Measurements from ENCODE around the gene KIF13A. TPM values are rescaled to one million over a fixed set of nuclear protein-coding genes. Genes with fewer than 3 reads are reported as not detected.

The KIF13A gene
- total RNA-seq, 3 donors from 2014 or later (not counting 1 experiment from before 2014, with no cell fraction given) = 15.0 to 26.4 (median 19.5) TPM

DNA sequence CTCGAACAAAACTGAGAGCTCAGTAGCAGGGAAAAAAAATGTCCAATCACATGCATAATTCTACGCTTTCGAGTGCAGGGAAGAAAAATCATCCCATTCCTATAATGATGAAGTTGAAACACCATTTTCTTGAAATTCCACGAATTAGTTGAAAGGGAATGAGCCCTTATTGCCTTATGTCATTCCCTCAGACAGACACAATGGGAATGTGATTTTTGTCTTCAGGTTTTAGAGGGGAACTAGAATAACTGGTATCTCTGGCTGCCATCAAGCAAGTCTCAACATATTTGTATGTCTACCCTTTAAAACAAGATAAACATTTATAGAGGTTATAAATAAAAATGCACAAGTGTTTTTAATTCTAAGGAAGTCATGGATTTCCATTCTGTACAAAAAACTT lies 87.9 kb downstream of the KIF13A start:
- Histone ChIP-seq H3K4me3 (ENCODE audit: low read length) (no peak overlapping the region), H3K27me3 (ENCODE audit: control insufficient read depth, insufficient read depth, low read length) (no peaks in the 10 kb centered on the region), H3K27ac (ENCODE audit: low read length) (no peak overlapping the region), H3K36me3 (ENCODE audit: control insufficient read depth, insufficient read depth, low read length) (no peaks in the 10 kb centered on the region), H3K9me3 (ENCODE audit: control insufficient read depth, insufficient read depth, low read length) (peaks cover 9% of the 10 kb centered on the region), H3K4me1 (ENCODE audit: control insufficient read depth, insufficient read depth, low read length) (no peaks in the 10 kb centered on the region)
- ATAC-seq (no peak), DNase-seq (no peak)
- no peak overlapping the region for H3K27ac Mint-ChIP-seq
- H3K4me3 Mint-ChIP-seq = no peak overlapping the region
- 91% methylated on average over 2 of the region's 4 CpGs for WGBS (ENCODE audit: insufficient coverage)
- intact Hi-C loops (cut with micrococcal nuclease) = no loop called here
- peaks cover 0 to 15% of the 10 kb centered on the region in 2 donors for H3K4me1 Mint-ChIP-seq
- peaks cover 2 to 7% of the 10 kb centered on the region in 2 donors for H3K9me3 Mint-ChIP-seq
- no peak for TF ChIP-seq CTCF (IDR thresholded peaks at IDR 0.05)
- H3K27me3 Mint-ChIP-seq (ENCODE audit: low read depth in 2 of 2) = no peaks in the 10 kb centered on the region
- H3K36me3 Mint-ChIP-seq = peaks cover 16% of the 10 kb centered on the region

DNA sequence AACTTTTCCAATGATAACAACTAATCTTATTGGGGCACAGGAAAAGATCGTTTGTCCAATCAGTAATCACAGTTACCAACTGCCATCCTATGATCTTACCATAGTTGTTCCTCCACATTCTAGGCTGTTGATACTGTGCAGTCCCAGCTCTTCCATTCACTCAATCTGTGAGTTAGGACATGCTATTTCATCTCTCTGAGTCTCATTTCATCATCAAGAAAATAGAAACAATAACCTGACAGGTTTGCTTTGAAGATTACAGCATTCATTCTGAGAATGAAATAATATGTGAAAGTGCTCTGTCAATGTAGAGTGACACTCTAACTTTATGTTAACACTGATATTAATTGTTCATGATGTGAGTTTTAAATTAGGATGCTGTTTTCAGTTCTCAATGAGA lies 89.8 kb downstream of the KIF13A start:
- Mint-ChIP-seq H3K9me3 (peaks cover 2 to 7% of the 10 kb centered on the region in 2 donors), H3K36me3 (peaks cover 16% of the 10 kb centered on the region), H3K27me3 (ENCODE audit: low read depth in 2 of 2) (no peaks in the 10 kb centered on the region), H3K4me3 (no peak overlapping the region), H3K27ac (no peak overlapping the region), H3K4me1 (peaks cover 0 to 10% of the 10 kb centered on the region in 2 donors)
- Histone ChIP-seq H3K4me3 (ENCODE audit: low read length) (no peak overlapping the region), H3K4me1 (ENCODE audit: control insufficient read depth, insufficient read depth, low read length) (no peaks in the 10 kb centered on the region), H3K27ac (ENCODE audit: low read length) (no peak overlapping the region), H3K9me3 (ENCODE audit: control insufficient read depth, insufficient read depth, low read length) (peaks cover 9% of the 10 kb centered on the region), H3K36me3 (ENCODE audit: control insufficient read depth, insufficient read depth, low read length) (no peaks in the 10 kb centered on the region), H3K27me3 (ENCODE audit: control insufficient read depth, insufficient read depth, low read length) (no peaks in the 10 kb centered on the region)
- no peak for ATAC-seq
- intact Hi-C loops (cut with micrococcal nuclease) = no loop called here
- no peak for DNase-seq
- TF ChIP-seq CTCF (IDR thresholded peaks at IDR 0.05) = no peak
- 79% methylated on average over 1 of the region's 1 CpG for WGBS (ENCODE audit: insufficient coverage)

DNA sequence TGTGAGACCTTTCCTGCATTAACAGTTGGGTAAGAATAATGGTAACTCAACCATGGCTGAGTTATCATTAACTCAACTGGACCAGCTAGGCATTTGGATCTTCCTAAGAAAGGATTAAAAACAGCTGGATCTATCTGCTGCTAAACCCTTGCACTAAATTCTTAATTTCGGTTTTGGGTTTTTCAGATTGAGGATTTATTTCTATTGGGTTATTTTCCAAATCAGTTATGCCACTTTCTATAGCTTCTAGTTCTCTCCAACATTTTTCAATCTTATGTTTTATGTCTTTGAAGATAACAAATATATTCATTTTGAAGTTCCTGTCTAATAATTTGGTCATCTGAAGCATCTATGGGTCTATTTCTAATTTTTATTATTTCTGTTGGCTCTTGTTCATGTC lies 92.5 kb downstream of the KIF13A start:
- Mint-ChIP-seq H3K27me3 (ENCODE audit: low read depth in 2 of 2) (no peaks in the 10 kb centered on the region), H3K4me3 (no peak overlapping the region), H3K4me1 (peaks cover 0 to 5% of the 10 kb centered on the region in 2 donors), H3K9me3 (peaks cover 2 to 7% of the 10 kb centered on the region in 2 donors), H3K27ac (no peak overlapping the region), H3K36me3 (peaks cover 16% of the 10 kb centered on the region)
- Histone ChIP-seq H3K27ac (ENCODE audit: low read length) (no peak overlapping the region), H3K36me3 (ENCODE audit: control insufficient read depth, insufficient read depth, low read length) (no peaks in the 10 kb centered on the region), H3K4me1 (ENCODE audit: control insufficient read depth, insufficient read depth, low read length) (no peaks in the 10 kb centered on the region), H3K9me3 (ENCODE audit: control insufficient read depth, insufficient read depth, low read length) (peaks cover 9% of the 10 kb centered on the region), H3K27me3 (ENCODE audit: control insufficient read depth, insufficient read depth, low read length) (no peaks in the 10 kb centered on the region), H3K4me3 (ENCODE audit: low read length) (no peak overlapping the region)
- TF ChIP-seq CTCF (IDR thresholded peaks at IDR 0.05) = no peak
- intact Hi-C loops (cut with micrococcal nuclease) = no loop called here
- no peak for DNase-seq
- no peak for ATAC-seq
- no CpG with 5 or more reads among the region's 1 CpG for WGBS (ENCODE audit: insufficient coverage)

DNA sequence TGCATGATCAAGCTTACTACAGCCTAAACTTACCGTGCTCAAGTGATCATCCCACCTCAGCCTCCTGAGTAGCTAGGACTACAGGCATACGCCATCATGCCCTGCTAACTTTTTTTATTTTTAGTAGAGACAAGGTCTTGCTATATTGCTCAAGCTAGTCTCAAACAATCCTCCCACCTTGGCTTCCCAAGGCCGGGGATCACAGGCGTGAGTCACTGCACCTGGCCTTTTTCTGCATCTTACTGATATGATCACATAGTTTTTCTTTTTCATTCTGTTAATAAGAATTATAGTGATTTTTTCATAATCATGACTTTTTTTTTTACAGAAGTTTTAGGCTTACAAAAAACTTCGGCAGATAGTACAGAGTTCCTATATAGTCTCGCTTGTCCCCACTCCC lies 93.2 kb downstream of the KIF13A start:
- Mint-ChIP-seq H3K4me3 (no peak overlapping the region), H3K27me3 (ENCODE audit: low read depth in 2 of 2) (no peaks in the 10 kb centered on the region), H3K9me3 (peaks cover 2 to 7% of the 10 kb centered on the region in 2 donors), H3K36me3 (peaks cover 16% of the 10 kb centered on the region), H3K27ac (no peak overlapping the region), H3K4me1 (peaks cover 0 to 5% of the 10 kb centered on the region in 2 donors)
- Histone ChIP-seq H3K36me3 (ENCODE audit: control insufficient read depth, insufficient read depth, low read length) (no peaks in the 10 kb centered on the region), H3K9me3 (ENCODE audit: control insufficient read depth, insufficient read depth, low read length) (peaks cover 9% of the 10 kb centered on the region), H3K4me3 (ENCODE audit: low read length) (no peak overlapping the region), H3K27me3 (ENCODE audit: control insufficient read depth, insufficient read depth, low read length) (no peaks in the 10 kb centered on the region), H3K4me1 (ENCODE audit: control insufficient read depth, insufficient read depth, low read length) (no peaks in the 10 kb centered on the region), H3K27ac (ENCODE audit: low read length) (no peak overlapping the region)
- WGBS (ENCODE audit: insufficient coverage) = 94% methylated on average over 2 of the region's 6 CpGs
- ATAC-seq = no peak
- intact Hi-C loops (cut with micrococcal nuclease) = no loop called here
- TF ChIP-seq CTCF (IDR thresholded peaks at IDR 0.05) = no peak
- DNase-seq = no peak

Data from natural killer cell (primary cell).